GM12878 (cell line): ENCODE results near the gene MXI1. TPM values are rescaled to one million over a fixed set of nuclear protein-coding genes. Genes with fewer than 3 reads are reported as not detected.

Experiments
- ATAC-seq: fragments of 200-7000 bp; cut with Tn5 transposase; 3 replicates; pipeline ENCODE4 v1.9.1; 2020; ENCODE audit warnings: mild to moderate bottlenecking, moderate library complexity
- BruUV-seq: library from RNA; stranded (reverse); fragments of 400-500 nt; replicated peaks from 2 replicates; lab custom pipeline; 2021; lab: Mats Ljungman, UMichigan
- CTCF ChIA-PET: fragments of 300-600 bp; sonication (Branson Sonifier 250); formaldehyde crosslinking; extraction: SDS; loops from one replicate; lab custom pipeline; 2021; ENCODE audit warnings: inconsistent platforms; lab: Yijun Ruan, JAX
- POLR2A ChIA-PET: fragments of 350-600 bp; formaldehyde crosslinking; extraction: SDS; loops from one replicate; lab custom pipeline; 2021; ENCODE audit warnings: inconsistent platforms; lab: Charles Lee
- RAD21 ChIA-PET: fragments of 300-600 bp; sonication (Branson Sonifier 250); formaldehyde crosslinking; loops from one replicate; lab custom pipeline; 2023; ENCODE audit warnings: antibody characterized with exemption; ENCODE audit not compliant: unreplicated experiment; lab: Charles Lee
- SMC1A ChIA-PET: fragments of 300-600 bp; sonication (Branson Sonifier 250); formaldehyde crosslinking; loops from one replicate; lab custom pipeline; 2023; ENCODE audit not compliant: unreplicated experiment, uncharacterized antibody; lab: Charles Lee
- DNase-seq: peaks from one replicate; pipeline ENCODE4 v3.0.0-alpha.2; 2011; ENCODE audit warnings: low read depth, low spot score
- FAIRE-seq: peaks from 3 replicates; lab custom pipeline; 2011; peaks lifted over from hg19 to GRCh38; lab: Jason Lieb, UNC
- H2AFZ ChIP-seq: 2 replicates; pipeline ENCODE4 v1.6.0; 2011; ENCODE audit warnings: low read depth, low read length, control low read depth; ENCODE audit not compliant: control insufficient read depth
- H3K27ac ChIP-seq: 2 replicates; pipeline ENCODE4 v1.5.1; 2011; ENCODE audit warnings: control low read depth; ENCODE audit not compliant: control insufficient read depth, insufficient read depth
- H3K27me3 ChIP-seq, 2 experiments: replicated peaks in 1 of 2; 2 replicates each; pipeline versions ENCODE4 v1.6.0 to v1.6.1; 2011; ENCODE audit warnings: low read length in 1 of 2; ENCODE audit not compliant: control insufficient read depth in 2 of 2, insufficient read depth in 2 of 2
- H3K36me3 ChIP-seq, 2 experiments: 2 replicates each; pipeline ENCODE4 v1.5.1; 2011; ENCODE audit warnings: low read length in 1 of 2; ENCODE audit not compliant: control insufficient read depth in 2 of 2, insufficient read depth in 2 of 2
- H3K4me1 ChIP-seq: 2 replicates; pipeline ENCODE4 v1.6.1; 2011; ENCODE audit warnings: mild to moderate bottlenecking, low read length, moderate library complexity, mixed read lengths; ENCODE audit not compliant: control insufficient read depth, insufficient read depth
- H3K4me2 ChIP-seq: 2 replicates; pipeline ENCODE4 v1.6.0; 2011; ENCODE audit warnings: control low read depth; ENCODE audit not compliant: control insufficient read depth, insufficient read depth
- H3K4me3 ChIP-seq: fragments of 200-600 bp; sonication (generic); 2 replicates; pipeline ENCODE4 v1.5.1; 2016
- H3K79me2 ChIP-seq: 2 replicates; pipeline ENCODE4 v1.6.0; 2011; ENCODE audit warnings: low read length; ENCODE audit not compliant: control insufficient read depth, insufficient read depth
- H3K9ac ChIP-seq: 2 replicates; pipeline ENCODE4 v1.8.0; 2011; ENCODE audit warnings: low read length, control low read depth, mixed read lengths; ENCODE audit not compliant: control insufficient read depth, insufficient read depth
- H3K9me3 ChIP-seq: replicated peaks from 3 replicates; pipeline ENCODE4 v1.5.1; 2011; ENCODE audit warnings: mild to moderate bottlenecking, low read length; ENCODE audit not compliant: control insufficient read depth, insufficient read depth
- H4K20me1 ChIP-seq: 2 replicates; pipeline ENCODE4 v1.6.0; 2011; ENCODE audit not compliant: control insufficient read depth, insufficient read depth
- EP300 ChIP-seq, 2 experiments: fragments of 150-350 bp in 1 of 2; IDR thresholded peaks; 2 replicates each; pipeline ENCODE4 v1.6.1; 2011 to 2012; ENCODE audit warnings: low read depth in 2 of 2, low read length in 2 of 2, borderline replicate concordance in 1 of 2, improper control_type of control experiment in 1 of 2, inconsistent platforms in 1 of 2; ENCODE audit not compliant: control insufficient read depth in 1 of 2
- HCFC1 ChIP-seq: fragments of 150-350 bp; IDR thresholded peaks from 2 replicates; pipeline ENCODE4 v1.6.1; 2014; ENCODE audit warnings: low read length
- KLF5 ChIP-seq: fragments of 450-650 bp; IDR thresholded peaks from 2 replicates; pipeline ENCODE4 v1.6.1; 2014; ENCODE audit warnings: mild to moderate bottlenecking; ENCODE audit not compliant: partially characterized antibody
- LARP7 ChIP-seq: fragments of 450-650 bp; IDR thresholded peaks from 2 replicates; pipeline ENCODE4 v1.6.1; 2017; ENCODE audit warnings: mild to moderate bottlenecking
- NFYB ChIP-seq: IDR thresholded peaks from 2 replicates; pipeline ENCODE4 v1.6.1; 2011; ENCODE audit warnings: low read depth, mild to moderate bottlenecking, low read length, improper control_type of control experiment, moderate library complexity; ENCODE audit not compliant: insufficient read depth
- NR2C2 ChIP-seq: IDR thresholded peaks from 2 replicates; pipeline ENCODE4 v1.6.1; 2011; ENCODE audit warnings: borderline replicate concordance, low read depth; ENCODE audit not compliant: control insufficient read depth, insufficient read length
- POLR2AphosphoS2 ChIP-seq: IDR thresholded peaks from 2 replicates; pipeline ENCODE4 v1.6.1; 2011; ENCODE audit warnings: low read depth, mild to moderate bottlenecking, low read length, improper control_type of control experiment, moderate library complexity
- RAD21 ChIP-seq: IDR thresholded peaks from 2 replicates; pipeline ENCODE4 v1.6.1; 2011; ENCODE audit warnings: mild to moderate bottlenecking, low read depth, low read length, moderate library complexity; ENCODE audit not compliant: insufficient read depth
- RB1 ChIP-seq: fragments of 450-650 bp; formaldehyde crosslinking; IDR thresholded peaks from 2 replicates; pipeline ENCODE4 v1.6.1; 2017; ENCODE audit warnings: mild to moderate bottlenecking, borderline replicate concordance
- RBBP5 ChIP-seq: fragments of 200-600 bp; sonication (generic); conservative IDR thresholded peaks from 2 replicates; pipeline ENCODE4 v1.6.1; 2016
- SPI1 ChIP-seq: IDR thresholded peaks from 2 replicates; pipeline ENCODE4 v1.6.1; 2011; ENCODE audit warnings: low read depth, mild to moderate bottlenecking, low read length, moderate library complexity, borderline replicate concordance; ENCODE audit not compliant: insufficient read depth
- ZNF274 ChIP-seq: IDR thresholded peaks from one replicate; pipeline ENCODE4 v1.8.0; 2011; ENCODE audit not compliant: insufficient read length, insufficient read depth
- WGBS: methylation state at CpG from one replicate; pipeline ENCODE4 v1.1.6; 2016; ENCODE audit warnings: low lambda C conversion rate; ENCODE audit not compliant: insufficient replicate concordance, insufficient coverage; ENCODE audit errors: missing lambda C conversion rate; 5-methylcytosine and 5-hydroxymethylcytosine counted together
- in situ Hi-C: fragments of 300-500 bp; cut with MboI; formaldehyde crosslinking; loops from 9 replicates; pipeline ENCODE4 v1.14.3; 2018; ENCODE audit warnings: mixed read lengths
- intact Hi-C: fragments of 100-400 bp; cut with micrococcal nuclease; formaldehyde crosslinking; loops from one replicate; pipeline ENCODE4 v1.14.2; 2022; ENCODE audit not compliant: unreplicated experiment
- polyA plus RNA-seq, 11 experiments: library from polyadenylated mRNA; depleted of rRNA in 4 of 11; unstranded in 6 of 11; stranded (reverse) in 5 of 11; fragments of >200 nt; fragmentation: Nextera tagmentation in 4 of 11; fragmentation: Illumina TruSeq in 1 of 11; extraction: Ambion mirVana in 4 of 11; extraction: Trizol in 1 of 11; gene quantifications; 1 replicate in 1 of 11; 2 replicates in 10 of 11; pipeline versions ENCODE4 v1.2.1 to v1.2.3, GENCODE V29; 2011 to 2016; ENCODE audit warnings: inconsistent platforms in 2 of 11, missing spikeins in 2 of 11, low read depth in 1 of 11
- total RNA-seq, 4 experiments: library from RNA; depleted of rRNA in 3 of 4; stranded (reverse); fragments of >200 nt in 3 of 4; fragmentation: Illumina TruSeq in 1 of 4; extraction: Trizol in 1 of 4; gene quantifications; 2 replicates each; pipeline versions ENCODE4 v1.2.1 to v1.2.3, GENCODE V29; 2013 to 2021

The MXI1 gene
- total and polyA plus RNA-seq, 10 of the 15 experiments (the other 5 are each of a cell fraction or from before 2014, with no cell fraction given) = 0.23 to 8.0 (median 0.41) TPM

GRCh38 chr10:110179220-110179619 is 28.2 kb upstream of the MXI1 start:
- in situ Hi-C loops = no loop called here
- DNase-seq (no peak), FAIRE-seq (no peak), ATAC-seq (no peak)
- intact Hi-C loops = no loop called here
- H3K4me1 ChIP-seq = no peaks in the 10 kb centered on the region
- H3K4me2 ChIP-seq = no peak overlapping the region
- H3K9me3 ChIP-seq = no peaks in the 10 kb centered on the region
- WGBS = 64% methylated on average over 7 of the region's 7 CpGs
- H2AFZ ChIP-seq = no peak overlapping the region
- no peak overlapping the region for H3K9ac ChIP-seq
- no peaks in the 10 kb centered on the region for H3K36me3 ChIP-seq
- peaks cover 3 to 4% of the 10 kb centered on the region in 2 experiments; a peak in 2 of 4 replicates for H3K27me3 ChIP-seq
- no peaks in the 10 kb centered on the region for H4K20me1 ChIP-seq
- no peak overlapping the region for H3K4me3 ChIP-seq
- RAD21 ChIA-PET = no interaction called here
- no TSS peak for BruUV-seq
- SMC1A ChIA-PET = no interaction called here
- no peaks in the 10 kb centered on the region for H3K79me2 ChIP-seq
- POLR2A ChIA-PET = no interaction called here
- H3K27ac ChIP-seq = no peak overlapping the region
- TF ChIP-seq HCFC1 (no peak), NR2C2 (no peak), LARP7 (no peak), KLF5 (no peak), EP300 (IDR thresholded peaks at IDR 0.05; ENCODE audit: borderline replicate concordance in 1 of 2, control insufficient read depth in 1 of 2, low read depth in 2 of 2, low read length in 2 of 2) (no peak), NFYB (no peak), RB1 (no peak), RAD21 (no peak), POLR2AphosphoS2 (no peak), SPI1 (no peak), ZNF274 (no peak), RBBP5 (no peak)
- CTCF ChIA-PET = interaction anchor here (1.2 kb wide), 1 partner anchor 200 kb away, joined by 3 read pairs; no protein-coding TSS in a partner anchor
